ENCODE data around the gene KISS1.
A peak's percentile ranks its signal among the peaks of the same experiment; 100 is the strongest.

The KISS1 gene

GRCh38 chr1:204216880-204217647 is 20.8 kb upstream of the KISS1 start:
- FAIRE-seq: no peak
- TF ChIP-seq CTCF (IDR thresholded peaks at IDR 0.05; ENCODE audit: insufficient read depth, missing control alignments): no peak

GRCh38 chr1:204216236-204216635 is 19.9 kb upstream of the KISS1 start:
- no peak for FAIRE-seq
- TF ChIP-seq CTCF (IDR thresholded peaks at IDR 0.05; ENCODE audit: insufficient read depth, missing control alignments): no peak
- DNase-seq (ENCODE audit: insufficient read length, low spot score): no peak

More at GRCh38 chr1:204216880-204217647, 20.8 kb upstream of the KISS1 start:
- no peak for DNase-seq (ENCODE audit: insufficient read length, low spot score)

GRCh38 chr1:204213668-204214662 is 17.7 kb upstream of the KISS1 start, which contains the start of gene GOLT1A:
Gene GOLT1A, minus strand, starts transcription at chr1:204213988. Its CDS starts 82 bp downstream, at chr1:204213906.
- no peak for FAIRE-seq
- peak; percentile 80 for TF ChIP-seq CTCF (IDR thresholded peaks at IDR 0.05; ENCODE audit: insufficient read depth, missing control alignments)
- no peak for DNase-seq (ENCODE audit: insufficient read length, low spot score)

- no peak for TF ChIP-seq CTCF (IDR thresholded peaks at IDR 0.05; ENCODE audit: insufficient read depth, missing control alignments)
- no peak for DNase-seq (ENCODE audit: insufficient read length, low spot score)
- FAIRE-seq: no peak
Observed at GRCh38 chr1:204212715-204213114, 16.4 kb upstream of the KISS1 start.

GRCh38 chr1:204211046-204211445 is 14.8 kb upstream of the KISS1 start:
- no peak for DNase-seq (ENCODE audit: insufficient read length, low spot score)
- no peak for FAIRE-seq
- no peak for TF ChIP-seq CTCF (IDR thresholded peaks at IDR 0.05; ENCODE audit: insufficient read depth, missing control alignments)

- FAIRE-seq (no peak), DNase-seq (ENCODE audit: insufficient read length, low spot score) (peak; percentile 78)
Observed at GRCh38 chr1:204207136-204207616, 10.9 kb upstream of the KISS1 start.

More at GRCh38 chr1:204207136-204207616, 10.9 kb upstream of the KISS1 start:
- TF ChIP-seq CTCF (IDR thresholded peaks at IDR 0.05; ENCODE audit: insufficient read depth, missing control alignments): peak; percentile 90
